ENCODE results near the gene TSPAN9. TPM values are rescaled to one million over a fixed set of nuclear protein-coding genes. Genes with fewer than 3 reads are reported as not detected.

TSPAN9 gene
- total RNA-seq, 1 donor from 2014 or later, result 49.4 TPM

DNA sequence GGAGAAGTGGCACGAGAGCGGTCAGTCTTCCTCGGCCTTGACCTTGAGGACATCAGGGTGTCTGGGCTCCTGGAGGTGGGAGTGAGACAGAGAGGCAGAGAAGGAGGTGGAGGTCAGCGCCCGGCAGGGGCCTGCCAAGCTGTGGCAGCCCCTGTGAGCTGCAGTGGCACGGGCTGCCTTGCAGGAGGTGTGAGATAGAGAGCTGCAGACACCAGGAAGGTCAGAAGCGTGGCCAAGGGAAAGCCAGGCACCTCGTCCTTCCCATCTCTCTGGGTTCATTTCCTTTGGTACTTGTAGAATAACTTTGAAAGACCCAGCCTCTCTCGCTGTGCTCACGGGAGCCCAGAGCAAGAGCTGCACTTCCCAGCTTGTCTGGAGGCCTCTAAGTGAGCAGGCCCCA lies 98.1 kb downstream of the TSPAN9 start:
- Mint-ChIP-seq H3K27ac (no peak overlapping the region), H3K4me3 (no peak overlapping the region), H3K4me1 (peaks cover 20% of the 10 kb centered on the region), H3K36me3 (no peaks in the 10 kb centered on the region), H3K27me3 (ENCODE audit: low read depth) (no peaks in the 10 kb centered on the region), H3K9me3 (no peaks in the 10 kb centered on the region)
- no peak for TF ChIP-seq CTCF (IDR thresholded peaks at IDR 0.05; ENCODE audit: unreplicated experiment)
- DNase-seq (ENCODE audit: low spot score in 2 of 2, unreplicated experiment in 2 of 2), result no peak

DNA sequence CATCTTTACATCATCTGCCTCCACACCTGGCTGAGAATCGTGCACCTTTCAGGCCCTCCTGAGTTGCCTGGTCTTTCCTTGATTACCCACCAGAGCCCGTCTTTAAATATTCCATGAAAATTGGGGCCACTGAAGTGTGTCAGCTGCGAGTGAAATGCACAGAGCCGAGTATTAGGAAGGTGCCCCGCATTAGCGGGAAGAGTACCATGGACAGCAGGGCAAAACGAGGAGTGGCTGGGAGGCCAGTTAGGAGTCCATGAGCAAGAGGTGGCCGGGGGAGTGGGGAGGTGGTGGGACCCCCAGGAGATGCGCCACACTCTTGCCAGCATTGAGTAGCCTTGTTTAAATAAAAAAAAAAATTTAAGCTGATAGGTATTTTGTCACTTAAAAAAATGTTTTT lies 99.6 kb downstream of the TSPAN9 start:
- no peak for DNase-seq (ENCODE audit: low spot score in 2 of 2, unreplicated experiment in 2 of 2)
- no peaks in the 10 kb centered on the region for H3K36me3 Mint-ChIP-seq
- H3K27me3 Mint-ChIP-seq (ENCODE audit: low read depth), result no peaks in the 10 kb centered on the region
- no peak for TF ChIP-seq CTCF (IDR thresholded peaks at IDR 0.05; ENCODE audit: unreplicated experiment)
- H3K27ac Mint-ChIP-seq, result no peak overlapping the region
- no peak overlapping the region for H3K4me3 Mint-ChIP-seq
- H3K9me3 Mint-ChIP-seq, result no peaks in the 10 kb centered on the region
- peaks cover 7% of the 10 kb centered on the region for H3K4me1 Mint-ChIP-seq

GRCh38 chr12:3177778-3178425 lies 100.7 kb downstream of the TSPAN9 start:
- H3K36me3 Mint-ChIP-seq, result no peaks in the 10 kb centered on the region
- TF ChIP-seq CTCF (IDR thresholded peaks at IDR 0.05; ENCODE audit: unreplicated experiment), result no peak
- H3K4me3 Mint-ChIP-seq, result no peak overlapping the region
- peaks cover 5% of the 10 kb centered on the region for H3K4me1 Mint-ChIP-seq
- H3K27ac Mint-ChIP-seq, result no peak overlapping the region
- no peaks in the 10 kb centered on the region for H3K27me3 Mint-ChIP-seq (ENCODE audit: low read depth)
- DNase-seq (ENCODE audit: low spot score in 2 of 2, unreplicated experiment in 2 of 2), result no peak
- H3K9me3 Mint-ChIP-seq, result no peaks in the 10 kb centered on the region

GRCh38 chr12:3178671-3179313 lies 101.6 kb downstream of the TSPAN9 start:
- Mint-ChIP-seq H3K4me3 (no peak overlapping the region), H3K9me3 (no peaks in the 10 kb centered on the region), H3K36me3 (no peaks in the 10 kb centered on the region), H3K27ac (no peak overlapping the region), H3K27me3 (ENCODE audit: low read depth) (no peaks in the 10 kb centered on the region), H3K4me1 (peaks cover 5% of the 10 kb centered on the region)
- no peak for TF ChIP-seq CTCF (IDR thresholded peaks at IDR 0.05; ENCODE audit: unreplicated experiment)
- no peak for DNase-seq (ENCODE audit: low spot score in 2 of 2, unreplicated experiment in 2 of 2)

DNA sequence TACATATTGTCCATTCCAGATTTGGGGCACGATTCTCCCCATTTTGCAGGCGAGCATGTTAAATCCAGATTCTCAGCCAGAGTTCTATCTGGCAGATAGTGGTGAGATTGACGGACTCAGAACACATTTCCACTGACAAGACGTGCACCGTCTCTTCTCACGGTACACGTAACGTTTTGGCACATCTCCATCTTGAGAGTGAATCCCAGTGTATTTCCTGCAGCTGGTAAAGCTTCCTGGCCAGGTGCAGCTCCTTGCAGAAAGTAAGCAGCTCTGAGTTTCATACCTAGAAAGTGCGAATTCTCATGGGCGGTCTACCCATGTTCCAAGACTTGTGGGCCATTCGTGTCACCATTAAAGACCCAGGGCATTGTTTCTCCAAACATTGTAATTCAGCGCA lies 102.6 kb downstream of the TSPAN9 start:
- Mint-ChIP-seq H3K4me3 (no peak overlapping the region), H3K36me3 (no peaks in the 10 kb centered on the region), H3K27ac (no peak overlapping the region), H3K9me3 (no peaks in the 10 kb centered on the region), H3K4me1 (peaks cover 5% of the 10 kb centered on the region), H3K27me3 (ENCODE audit: low read depth) (no peaks in the 10 kb centered on the region)
- TF ChIP-seq CTCF (IDR thresholded peaks at IDR 0.05; ENCODE audit: unreplicated experiment), result no peak
- DNase-seq (ENCODE audit: low spot score in 2 of 2, unreplicated experiment in 2 of 2), result no peak

All from mesothelial cell of epicardium (in vitro differentiated cells).